HG02970 (cell line): ENCODE data around the gene GM2A.
"Not testable (repeated sequence)": the region's sequence is repeated elsewhere in the genome, so short reads cannot be mapped to it uniquely, and the experiment has no call there.

Source experiments
- ATAC-seq: cut with Tn5 transposase; IDR thresholded peaks from one replicate; pipeline ENCODE4 v1.9.1; 2021; ENCODE audit warnings: mild to moderate bottlenecking, moderate library complexity, moderate number of reproducible peaks; ENCODE audit not compliant: unreplicated experiment, low FRiP score

GM2A gene

GRCh38 chr5:151225475-151225874, 27.5 kb upstream of the GM2A start:
- ATAC-seq: no peak

DNA sequence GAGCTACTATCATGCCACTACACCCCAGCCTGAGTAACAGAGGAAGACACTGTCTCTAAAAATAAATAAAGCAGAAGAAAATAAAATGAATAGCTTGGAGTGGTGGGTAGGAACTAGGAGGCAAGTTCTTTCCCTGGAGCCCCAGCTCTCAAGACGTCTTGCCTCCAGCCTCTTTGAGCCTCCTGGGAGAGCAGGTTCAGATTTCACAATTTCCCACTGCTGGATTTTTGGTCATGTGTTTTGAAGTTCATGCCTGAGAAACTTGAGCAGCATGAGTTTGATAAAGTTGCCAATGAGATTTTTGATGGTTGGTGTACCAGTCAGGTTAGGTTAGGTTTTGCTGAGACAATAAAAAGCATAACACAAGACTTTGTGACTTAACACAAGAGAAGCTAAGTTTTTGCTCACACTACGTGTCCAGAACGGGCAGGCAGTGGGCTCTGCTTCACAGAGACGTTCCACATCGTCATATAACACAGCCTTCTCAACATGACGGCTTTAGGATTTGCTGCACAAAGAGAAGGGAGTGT, 25.0 kb upstream of the GM2A start:
- no peak for ATAC-seq

- ATAC-seq: no peak
Observed at GRCh38 chr5:151228986-151229385, 24.0 kb upstream of the GM2A start.

DNA sequence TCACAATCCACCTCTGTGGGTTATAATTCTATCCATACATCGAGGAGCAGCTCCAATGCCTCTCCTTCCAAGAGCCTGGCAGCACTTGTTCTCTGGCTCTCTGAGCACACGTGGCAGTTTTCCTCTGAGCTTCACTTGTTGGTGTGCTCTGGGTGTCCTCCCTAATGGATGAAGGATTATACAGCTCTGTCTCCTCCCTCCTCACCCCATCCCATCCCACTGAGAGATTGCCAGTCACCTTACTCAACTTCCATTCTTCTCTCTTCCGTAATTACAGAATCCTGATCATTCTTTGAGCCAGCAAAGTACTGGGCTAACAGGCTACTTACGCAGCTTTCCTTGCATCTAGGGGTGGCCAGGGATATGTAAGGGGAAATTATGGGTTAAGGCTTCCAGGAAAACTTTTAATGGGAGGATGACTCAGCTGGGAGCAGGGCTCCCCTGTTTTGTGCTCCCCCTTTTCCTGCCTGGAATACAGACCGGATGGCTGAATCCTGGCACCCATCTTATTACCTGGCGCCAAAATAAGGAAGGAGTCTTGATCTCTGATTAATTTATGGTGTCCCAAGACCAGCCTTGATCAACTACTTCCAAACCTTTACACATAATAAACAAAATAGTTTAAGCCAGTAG, 22.8 kb upstream of the GM2A start:
- ATAC-seq: no peak

GRCh38 chr5:151231359-151231758, 21.6 kb upstream of the GM2A start:
- ATAC-seq: no peak

DNA sequence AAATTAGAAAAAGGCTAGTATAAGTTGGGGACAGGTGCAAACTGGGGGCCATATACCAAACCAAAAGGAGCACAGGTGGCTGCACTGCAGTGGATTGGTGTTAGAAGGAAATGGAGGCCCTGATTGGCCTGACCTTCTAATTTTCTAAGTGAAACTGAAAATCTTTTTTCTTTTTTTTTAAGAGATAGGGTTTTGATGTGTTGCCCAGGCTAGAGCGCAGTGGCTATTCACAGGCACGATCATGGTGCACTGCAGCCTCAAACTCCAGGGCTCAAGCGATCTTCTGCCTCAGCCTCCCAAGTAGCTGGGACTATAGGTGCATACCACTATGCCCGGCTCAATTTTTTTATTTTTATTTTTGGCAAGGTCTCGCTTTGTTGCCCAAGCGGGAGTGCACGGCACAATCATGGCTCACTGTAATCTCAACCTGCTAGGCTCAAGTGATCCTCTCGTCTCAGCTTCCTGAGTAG, 19.3 kb upstream of the GM2A start:
- ATAC-seq: no peak

- ATAC-seq: no peak
Observed at GRCh38 chr5:151234476-151235238, 18.3 kb upstream of the GM2A start.

DNA sequence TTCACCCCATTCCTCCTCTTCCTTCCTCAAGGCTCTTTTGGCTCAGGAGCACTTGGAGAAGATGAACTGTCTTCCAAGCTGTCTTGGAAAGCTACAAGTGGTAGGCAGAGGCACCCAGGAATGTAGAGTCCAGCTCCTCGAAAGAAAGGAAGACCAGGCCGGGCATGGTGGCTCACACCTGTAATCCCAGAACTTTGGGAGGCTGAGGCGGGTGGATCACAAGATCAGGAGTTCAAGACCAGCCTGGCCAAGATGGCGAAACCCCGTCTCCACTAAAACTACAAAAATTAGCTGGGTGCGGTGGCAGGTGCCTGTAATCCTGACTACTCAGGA, 17.8 kb upstream of the GM2A start:
- not testable (repeated sequence) for ATAC-seq

GRCh38 chr5:151236888-151237287, 16.1 kb upstream of the GM2A start:
- ATAC-seq: no peak

DNA sequence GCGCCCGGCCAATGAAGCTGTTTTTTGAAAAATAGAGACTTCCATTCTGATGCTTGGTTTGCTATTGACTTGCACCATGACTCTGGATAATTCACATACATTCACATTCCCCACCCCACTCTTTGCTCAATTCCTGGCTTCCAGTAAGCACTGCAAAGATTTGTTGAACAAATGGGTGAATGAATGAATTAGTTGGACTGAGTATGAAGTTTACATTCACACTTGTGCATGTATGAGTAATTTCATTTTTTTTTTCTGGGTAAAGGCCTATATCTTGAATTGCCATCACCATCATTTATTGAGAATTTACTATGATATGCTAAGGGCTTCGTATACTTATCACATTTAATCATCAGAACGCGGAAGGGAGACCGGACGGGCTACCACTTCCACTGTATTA, 15.3 kb upstream of the GM2A start:
- ATAC-seq: no peak

DNA sequence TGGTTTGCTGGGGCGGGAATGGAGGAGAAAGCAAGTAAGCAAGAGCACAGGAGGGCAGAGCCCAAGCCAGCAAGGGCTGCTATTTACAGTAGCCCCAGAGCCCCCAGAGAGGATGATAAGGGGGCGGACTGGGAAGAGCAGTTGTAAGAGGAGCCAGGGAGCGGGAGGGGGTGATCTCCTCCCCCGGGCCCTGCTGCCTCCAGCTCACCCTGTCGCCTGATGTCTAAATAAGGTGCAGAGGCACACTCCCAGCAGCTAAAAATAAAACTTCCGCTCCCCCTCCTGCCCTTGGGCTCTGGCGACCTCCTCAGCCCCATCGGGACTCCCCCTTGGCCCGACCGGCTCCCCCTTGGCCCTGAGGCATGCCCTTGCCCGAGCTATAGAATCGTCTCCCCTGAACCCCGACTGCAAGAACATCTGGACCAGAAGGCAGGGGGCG, 14.7 kb upstream of the GM2A start:
- peak; percentile 36 for ATAC-seq

DNA sequence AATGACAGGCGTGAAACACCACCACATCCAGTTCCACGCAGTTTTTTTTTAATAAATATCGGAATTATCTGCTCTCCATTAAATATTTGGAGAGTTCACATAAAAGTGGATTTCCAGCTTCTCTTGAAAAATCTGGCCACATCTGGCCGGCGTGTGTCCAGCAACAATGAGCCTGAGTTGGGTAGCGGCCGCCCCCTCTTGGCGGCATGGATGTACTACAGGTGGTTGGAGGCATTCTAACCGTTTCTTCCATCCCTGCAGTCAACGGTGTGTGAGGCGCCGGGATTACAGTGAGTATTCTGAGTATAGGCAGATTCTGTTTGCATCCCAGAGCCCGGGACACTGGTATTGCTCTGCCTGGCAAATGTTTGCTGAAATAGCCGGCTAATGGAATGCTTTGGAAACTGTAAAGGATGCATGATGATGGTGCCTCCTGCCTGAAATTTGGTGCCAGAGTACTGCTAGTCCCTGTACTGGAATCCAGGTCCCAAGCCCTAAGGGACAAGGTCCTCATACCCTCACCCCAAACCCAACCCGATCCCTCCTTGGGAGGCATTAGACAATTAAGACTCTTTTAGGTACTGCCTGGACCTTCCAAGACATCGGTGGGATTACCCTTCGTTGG, 13.6 kb upstream of the GM2A start:
- peak; percentile 50 for ATAC-seq

DNA sequence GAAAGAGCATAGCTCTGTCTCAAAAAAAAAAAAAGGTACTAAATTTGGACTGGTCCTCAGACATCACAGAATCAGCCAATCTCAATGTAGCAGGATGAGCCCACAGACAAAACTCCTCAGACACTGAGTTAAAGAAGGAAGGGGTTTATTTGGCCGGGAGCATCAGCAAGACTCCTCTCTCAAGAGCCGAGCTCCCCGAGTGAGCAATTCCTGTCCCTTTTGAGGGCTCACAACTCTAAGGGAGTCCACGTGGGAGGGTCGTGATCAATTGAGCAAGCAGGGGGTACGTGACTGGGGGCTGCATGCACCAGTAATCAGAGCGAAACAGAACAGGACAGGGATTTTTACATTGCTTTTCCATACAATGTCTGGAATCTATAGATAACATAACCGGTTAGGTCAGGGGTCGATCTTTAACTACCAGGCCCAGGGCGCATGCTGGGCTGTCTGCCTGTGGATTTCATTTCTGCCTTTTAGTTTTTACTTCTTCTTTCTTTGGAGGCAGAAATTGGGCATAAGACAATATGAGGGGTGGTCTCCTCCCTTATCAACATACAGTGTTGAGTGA, 12.6 kb upstream of the GM2A start:
- ATAC-seq: not testable (repeated sequence)

DNA sequence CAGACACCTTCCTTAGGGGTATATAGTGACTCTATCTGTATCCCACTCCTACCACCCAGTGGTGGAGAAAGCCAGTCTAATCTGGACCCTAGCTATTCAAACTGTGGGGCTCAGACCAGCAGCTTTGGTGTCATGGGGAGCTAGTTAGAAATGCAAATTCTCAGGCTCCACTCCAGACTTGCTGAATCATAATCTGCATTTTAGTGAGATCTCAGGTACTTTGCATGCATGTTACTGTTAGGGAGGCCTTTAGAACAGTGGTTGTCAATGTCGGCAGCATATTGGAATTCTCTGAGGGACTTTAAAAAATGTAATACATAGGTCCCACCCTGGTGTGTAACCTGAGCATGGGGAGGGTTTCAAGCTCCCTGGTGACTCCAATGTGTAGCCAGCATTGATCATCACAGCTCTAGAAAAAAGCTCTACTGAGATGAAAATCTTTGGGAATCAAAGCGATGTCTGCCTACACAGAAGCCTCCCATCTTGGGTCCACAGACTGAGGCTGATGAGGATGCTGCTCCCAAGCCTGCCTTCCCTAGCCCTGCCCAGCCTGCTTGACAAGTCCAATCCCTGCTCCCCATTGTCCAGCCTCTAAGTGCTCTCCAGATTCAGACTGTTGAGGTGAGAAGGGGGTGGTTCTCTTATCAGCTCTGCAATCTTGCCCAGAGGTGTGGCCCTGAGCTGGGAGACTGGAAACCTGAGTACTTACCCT, 11.9 kb upstream of the GM2A start:
- no peak for ATAC-seq

GRCh38 chr5:151243127-151243526, 9.9 kb upstream of the GM2A start:
- no peak for ATAC-seq

DNA sequence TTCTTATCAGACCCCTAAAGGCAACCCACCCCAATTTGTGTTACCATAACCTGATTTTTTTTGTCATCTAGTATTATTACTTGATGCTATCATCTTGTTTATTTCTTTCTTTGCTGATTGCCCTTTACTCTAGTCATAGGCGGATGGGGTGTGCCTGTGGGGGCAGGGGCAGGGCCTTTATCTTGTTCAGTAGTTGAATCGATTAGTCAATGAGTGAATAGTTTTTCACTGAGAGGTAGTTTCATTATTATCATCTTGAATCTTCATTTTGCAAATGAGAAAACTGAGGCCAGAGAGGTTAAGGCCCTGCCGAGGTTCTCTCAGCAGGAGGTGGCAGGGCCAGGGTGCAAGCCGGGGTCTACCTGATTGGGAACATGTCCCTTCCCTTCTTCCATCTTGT, 9.4 kb upstream of the GM2A start:
- no peak for ATAC-seq

DNA sequence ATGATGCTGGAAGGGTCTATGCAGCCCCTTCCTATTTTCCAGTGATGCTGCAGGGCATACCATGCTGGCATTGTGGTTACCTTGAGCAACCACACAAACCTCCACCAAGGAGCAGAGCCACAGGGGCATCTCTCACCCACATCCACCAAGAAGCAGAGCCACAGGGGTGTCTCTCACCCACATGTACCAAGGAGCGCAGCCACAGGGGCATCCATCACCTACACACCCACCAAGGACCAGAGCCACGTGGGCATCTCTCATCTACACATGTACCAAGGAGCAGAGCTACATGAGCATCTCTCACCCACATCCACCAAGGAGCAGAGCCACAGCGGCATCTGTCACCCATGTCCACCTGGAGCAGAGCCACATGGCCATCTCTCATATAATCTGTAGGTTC, 8.8 kb upstream of the GM2A start:
- ATAC-seq: no peak

GRCh38 chr5:151245680-151246219, 7.2 kb upstream of the GM2A start:
- no peak for ATAC-seq

DNA sequence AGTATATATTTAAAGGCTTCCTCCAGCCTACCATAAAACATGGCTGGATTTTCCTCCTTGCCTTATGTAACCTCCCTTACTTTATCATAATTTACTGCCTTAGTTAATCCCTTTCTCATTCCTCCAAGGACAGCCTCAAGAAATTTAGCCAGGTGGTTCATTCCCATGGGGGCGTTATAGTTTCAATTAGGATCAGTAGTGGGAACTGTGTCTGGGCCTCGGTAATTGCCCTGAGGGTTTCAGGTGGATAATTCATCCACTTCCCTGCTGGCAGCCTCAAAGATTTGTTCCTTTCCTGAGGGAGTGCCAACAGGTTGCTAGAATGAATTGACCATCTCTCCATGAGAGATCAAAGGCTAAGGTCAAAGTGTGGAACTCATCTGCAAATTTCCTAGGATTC, 4.3 kb upstream of the GM2A start:
- ATAC-seq: no peak

- no peak for ATAC-seq
Observed at GRCh38 chr5:151249281-151249680, 3.7 kb upstream of the GM2A start.
